Glutamatergic neuron (in vitro differentiated cells): ENCODE measurements around the gene ACKR1. TPM values are rescaled to one million over a fixed set of nuclear protein-coding genes. Genes with fewer than 3 reads are reported as not detected.

ENCODE experiments used
- DNase-seq: peaks from one replicate; pipeline ENCODE4 v3.0.0; 2022
- H3K27ac Mint-ChIP-seq: one replicate; pipeline ENCODE4 v1.8.0; 2020; ENCODE audit warnings: mild to moderate bottlenecking, mixed read lengths, inconsistent platforms; ENCODE audit not compliant: unreplicated experiment
- H3K27me3 Mint-ChIP-seq: one replicate; pipeline ENCODE4 v1.8.0; 2020; ENCODE audit warnings: mild to moderate bottlenecking, moderate library complexity, mixed read lengths, inconsistent platforms; ENCODE audit not compliant: unreplicated experiment
- H3K36me3 Mint-ChIP-seq: one replicate; pipeline ENCODE4 v1.8.0; 2020; ENCODE audit warnings: mild to moderate bottlenecking, mixed read lengths, inconsistent platforms; ENCODE audit not compliant: unreplicated experiment
- H3K4me1 Mint-ChIP-seq: one replicate; pipeline ENCODE4 v1.8.0; 2020; ENCODE audit warnings: mild to moderate bottlenecking, low read depth, mixed read lengths, inconsistent platforms; ENCODE audit not compliant: unreplicated experiment
- H3K4me3 Mint-ChIP-seq: one replicate; pipeline ENCODE4 v1.8.0; 2020; ENCODE audit warnings: mild to moderate bottlenecking, mixed read lengths, inconsistent platforms; ENCODE audit not compliant: unreplicated experiment
- H3K9me3 Mint-ChIP-seq: one replicate; pipeline ENCODE4 v1.8.0; 2020; ENCODE audit warnings: mild to moderate bottlenecking, moderate library complexity, mixed read lengths, inconsistent platforms; ENCODE audit not compliant: unreplicated experiment
- CTCF ChIP-seq: fragments of 200-600 bp; sonication (generic); IDR thresholded peaks from one replicate; pipeline ENCODE4 v1.5.0; 2021; ENCODE audit not compliant: partially characterized antibody, unreplicated experiment
- total RNA-seq: library from RNA; stranded (reverse); fragmentation: NEBNext Ultra II Directional; extraction: Animal tissue kit (Norgen Biotek cat#: 25700); gene quantifications from one replicate; pipeline ENCODE4 v1.2.1, GENCODE V29; 2021; ENCODE audit not compliant: unreplicated experiment

ACKR1 gene
- total RNA-seq, 1 donor from 2014 or later: 13.5 TPM

DNA sequence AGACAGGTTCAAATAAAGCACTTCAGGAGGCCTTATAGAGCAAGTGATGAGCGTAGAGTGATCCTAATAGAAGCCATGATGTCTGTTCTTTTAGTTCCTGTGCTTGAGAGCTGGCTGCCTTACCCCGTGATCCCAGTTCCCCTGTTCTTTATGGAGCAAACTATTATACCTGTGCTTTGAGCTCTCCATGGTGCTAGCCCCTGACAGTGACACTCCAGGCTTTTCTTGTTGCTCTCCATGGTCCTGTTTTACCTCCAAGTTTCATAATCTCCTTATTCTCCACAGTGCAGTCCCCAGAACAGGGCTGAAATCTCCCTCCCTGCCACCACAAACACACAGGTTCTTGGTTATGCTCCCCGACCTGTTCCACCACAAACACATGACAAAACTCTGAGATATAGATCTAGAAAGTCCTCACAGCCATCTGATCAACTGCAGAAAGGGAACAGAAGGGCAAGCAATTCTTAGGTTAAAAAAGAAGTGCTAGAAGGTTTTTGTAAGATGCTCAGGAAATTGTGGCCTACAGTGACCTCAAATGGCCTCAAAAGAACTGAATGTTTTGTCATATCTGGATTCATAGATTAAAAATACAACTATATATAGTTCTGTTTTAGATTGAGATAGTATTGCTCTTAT, 27.3 kb upstream of the ACKR1 start:
- peaks cover 8% of the 10 kb centered on the region for H3K9me3 Mint-ChIP-seq
- no peak for TF ChIP-seq CTCF
- peaks cover 66% of the 10 kb centered on the region for H3K4me1 Mint-ChIP-seq
- no peak overlapping the region for H3K27ac Mint-ChIP-seq
- no peaks in the 10 kb centered on the region for H3K36me3 Mint-ChIP-seq
- peak overlapping the region; percentile 24 for H3K4me3 Mint-ChIP-seq
- no peak for DNase-seq
- no peaks in the 10 kb centered on the region for H3K27me3 Mint-ChIP-seq

DNA sequence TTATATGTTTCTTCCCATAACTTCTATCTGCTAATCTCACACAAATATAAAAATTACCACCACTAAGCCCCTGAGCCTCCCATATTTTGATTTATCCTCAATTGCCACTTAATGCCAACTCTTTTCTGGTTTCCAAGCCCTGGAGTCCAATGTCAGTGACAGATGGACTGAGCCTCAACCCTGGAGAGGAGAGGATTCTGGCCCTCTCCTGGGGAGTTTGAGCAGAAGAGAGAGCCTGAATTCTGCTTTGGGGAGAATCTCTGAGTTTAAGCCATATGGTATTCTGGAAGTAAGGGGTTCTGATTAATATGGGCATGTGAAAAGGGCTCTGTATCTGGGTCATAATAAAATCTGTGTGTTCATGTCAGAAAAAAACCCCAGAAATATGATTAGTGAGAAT, 24.8 kb upstream of the ACKR1 start:
- Mint-ChIP-seq H3K4me3 (peak overlapping the region; percentile 48), H3K27ac (peak overlapping the region; percentile 45), H3K9me3 (peaks cover 2% of the 10 kb centered on the region), H3K36me3 (no peaks in the 10 kb centered on the region), H3K4me1 (peaks cover 62% of the 10 kb centered on the region), H3K27me3 (no peaks in the 10 kb centered on the region)
- DNase-seq: no peak
- no peak for TF ChIP-seq CTCF

GRCh38 chr1:159180516-159180915, 24.2 kb upstream of the ACKR1 start:
- Mint-ChIP-seq H3K4me3 (peak overlapping the region; percentile 48), H3K9me3 (peaks cover 2% of the 10 kb centered on the region), H3K36me3 (no peaks in the 10 kb centered on the region), H3K27me3 (no peaks in the 10 kb centered on the region), H3K27ac (peak overlapping the region; percentile 45), H3K4me1 (peaks cover 64% of the 10 kb centered on the region)
- no peak for DNase-seq
- no peak for TF ChIP-seq CTCF

- Mint-ChIP-seq H3K27ac (peak overlapping the region; percentile 73), H3K9me3 (peaks cover 2% of the 10 kb centered on the region), H3K4me1 (peaks cover 70% of the 10 kb centered on the region), H3K4me3 (peak overlapping the region; percentile 66), H3K27me3 (no peaks in the 10 kb centered on the region), H3K36me3 (no peaks in the 10 kb centered on the region)
- no peak for DNase-seq
- TF ChIP-seq CTCF: no peak
Observed at GRCh38 chr1:159181328-159182024, 23.2 kb upstream of the ACKR1 start.

DNA sequence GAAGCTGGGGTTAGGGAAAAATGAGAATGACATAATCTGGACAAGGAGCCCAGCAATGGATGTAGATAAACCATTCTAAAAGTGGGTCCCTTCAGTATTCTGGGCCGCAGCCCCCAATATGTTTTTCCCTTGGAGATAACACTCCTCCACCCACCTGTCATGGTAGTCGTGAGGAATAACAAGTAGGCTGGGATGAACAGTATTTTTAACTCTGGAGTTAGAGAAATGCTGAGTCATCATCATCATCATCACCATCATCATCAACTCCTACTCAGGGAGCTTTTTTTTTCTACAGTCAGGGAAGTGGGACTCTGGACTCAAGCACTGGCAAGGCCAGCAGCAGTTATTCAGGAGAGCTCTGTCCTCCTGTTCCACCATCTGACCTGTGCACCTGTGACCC, 20.5 kb upstream of the ACKR1 start:
- peaks cover 66% of the 10 kb centered on the region for H3K4me1 Mint-ChIP-seq
- no peak for DNase-seq
- no peaks in the 10 kb centered on the region for H3K36me3 Mint-ChIP-seq
- H3K4me3 Mint-ChIP-seq: no peak overlapping the region
- H3K27me3 Mint-ChIP-seq: peaks cover 8% of the 10 kb centered on the region
- no peak for TF ChIP-seq CTCF
- no peak overlapping the region for H3K27ac Mint-ChIP-seq
- H3K9me3 Mint-ChIP-seq: peaks cover 2% of the 10 kb centered on the region
